HG03064 (cell line): ENCODE measurements around the gene BACH1.
"Not testable (repeated sequence)": the region's sequence is repeated elsewhere in the genome, so short reads cannot be mapped to it uniquely, and the experiment has no call there.

Experiments
- ATAC-seq: cut with Tn5 transposase; IDR thresholded peaks from one replicate; pipeline ENCODE4 v1.9.1; 2021; ENCODE audit warnings: low read depth; ENCODE audit not compliant: unreplicated experiment

Gene BACH1

DNA sequence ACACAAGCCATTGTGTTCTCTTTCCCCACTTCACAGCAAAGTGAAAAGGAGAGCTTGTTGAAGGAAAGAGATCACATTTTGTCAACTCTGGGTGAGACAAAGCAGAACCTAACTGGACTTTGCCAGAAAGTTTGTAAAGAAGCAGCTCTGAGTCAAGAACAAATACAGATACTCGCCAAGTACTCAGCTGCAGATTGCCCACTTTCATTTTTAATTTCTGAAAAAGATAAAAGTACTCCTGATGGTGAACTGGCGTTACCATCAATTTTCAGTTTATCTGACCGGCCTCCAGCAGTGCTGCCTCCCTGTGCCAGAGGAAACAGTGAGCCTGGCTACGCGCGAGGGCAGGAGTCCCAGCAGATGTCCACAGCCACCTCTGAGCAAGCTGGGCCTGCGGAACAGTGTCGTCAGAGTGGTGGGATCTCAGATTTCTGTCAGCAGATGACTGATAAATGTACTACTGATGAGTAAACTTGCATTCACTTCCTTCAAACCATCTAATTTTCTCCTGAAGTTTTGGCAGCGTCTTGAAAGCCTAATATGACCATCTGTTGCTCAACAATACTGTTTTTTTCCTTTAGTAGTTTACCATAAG lies 43.7 kb downstream of the BACH1 start:
- ATAC-seq = no peak

GRCh38 chr21:29343519-29343918 lies 44.8 kb downstream of the BACH1 start:
- no peak for ATAC-seq

GRCh38 chr21:29346281-29346680 lies 47.6 kb downstream of the BACH1 start:
- ATAC-seq = no peak

- no peak for ATAC-seq
Observed at GRCh38 chr21:29346771-29347170, 48.0 kb downstream of the BACH1 start.

DNA sequence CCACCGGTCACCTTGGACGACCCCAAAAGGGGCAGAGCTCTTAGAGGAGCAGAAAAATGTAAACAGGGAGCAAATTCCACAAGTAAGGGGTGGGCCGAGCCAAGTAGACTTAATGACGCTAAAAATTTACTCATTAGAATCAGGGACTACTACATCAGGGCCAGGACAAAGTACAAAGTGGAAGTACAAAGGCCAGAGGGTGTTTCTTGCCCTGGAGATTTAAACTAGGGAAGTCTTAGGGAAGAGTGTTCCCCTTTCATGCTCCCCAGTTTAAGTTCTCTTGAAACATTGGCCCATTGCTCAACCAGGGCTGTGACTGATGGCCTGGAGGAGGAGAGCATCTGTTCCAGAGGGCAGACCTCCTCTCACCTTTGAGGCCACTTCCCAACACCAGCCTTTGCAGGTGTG lies 48.6 kb downstream of the BACH1 start:
- ATAC-seq = no peak

GRCh38 chr21:29349702-29350101 lies 51.0 kb downstream of the BACH1 start:
- ATAC-seq = no peak

DNA sequence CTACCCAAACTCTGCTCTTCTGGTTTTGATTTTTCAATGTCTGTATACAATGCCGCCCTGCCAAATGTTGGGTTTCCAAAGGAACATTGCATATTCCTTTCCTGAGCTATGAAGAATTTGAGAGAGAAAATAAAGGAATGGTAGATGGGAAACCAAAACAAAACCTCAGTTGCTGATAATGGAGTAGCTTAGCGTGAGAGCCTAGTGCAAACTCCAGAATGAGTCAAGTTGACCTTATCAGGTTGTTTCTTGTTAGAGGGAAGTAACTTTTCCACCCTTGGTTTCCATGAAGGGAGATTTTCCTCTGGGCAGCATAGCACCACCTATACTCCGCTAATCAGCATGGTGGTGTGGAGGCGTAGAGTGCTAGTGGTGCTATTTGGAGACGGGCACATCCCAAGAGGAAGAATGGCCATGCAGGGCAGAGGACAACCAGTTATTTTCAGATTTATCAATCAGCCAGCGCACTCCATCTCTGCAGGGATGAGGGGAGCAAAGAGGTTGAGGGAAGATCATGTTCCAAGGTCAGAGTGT lies 51.6 kb downstream of the BACH1 start:
- no peak for ATAC-seq

- ATAC-seq = no peak
Observed at GRCh38 chr21:29351691-29352090, 53.0 kb downstream of the BACH1 start.

GRCh38 chr21:29355043-29355710 lies 56.5 kb downstream of the BACH1 start:
- not testable (repeated sequence) for ATAC-seq

DNA sequence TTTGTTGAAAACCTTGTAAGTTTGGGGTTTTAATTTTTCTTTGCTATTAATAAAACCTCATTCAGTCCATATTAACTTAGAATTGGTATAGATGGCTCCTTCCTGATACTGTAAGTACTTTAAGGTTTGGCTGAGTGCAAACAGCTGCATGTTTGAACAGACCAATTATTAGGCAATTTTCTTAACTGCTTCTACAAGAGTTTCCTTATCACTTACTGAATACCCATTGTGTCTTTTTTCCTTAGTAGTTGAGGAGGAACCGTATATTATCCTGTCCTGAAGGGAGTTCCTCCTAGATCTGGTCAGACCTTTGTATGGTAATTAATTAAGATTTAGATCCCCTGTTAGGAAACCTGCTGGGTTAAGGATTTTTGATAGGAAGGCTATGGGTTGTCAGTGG lies 57.6 kb downstream of the BACH1 start:
- not testable (repeated sequence) for ATAC-seq

DNA sequence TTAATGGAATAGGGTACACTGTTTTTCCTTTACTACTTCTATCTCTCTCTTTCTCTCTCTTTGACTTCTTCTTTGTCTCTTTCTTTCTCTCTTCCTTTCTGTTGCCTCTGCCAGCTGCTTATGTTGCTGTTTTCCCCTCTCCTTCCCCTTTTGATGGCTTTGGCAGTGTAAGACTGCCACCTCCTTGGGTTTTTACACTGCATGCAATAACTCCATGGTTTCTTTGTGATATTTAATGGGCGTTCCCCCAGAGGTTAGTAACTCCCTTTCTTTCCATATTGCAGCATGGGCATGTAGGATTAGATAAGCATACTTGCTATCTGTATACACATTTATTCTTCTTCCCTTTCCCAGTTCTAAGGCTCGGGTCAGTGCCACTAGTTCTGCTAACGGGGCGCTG lies 58.1 kb downstream of the BACH1 start:
- not testable (repeated sequence) for ATAC-seq

DNA sequence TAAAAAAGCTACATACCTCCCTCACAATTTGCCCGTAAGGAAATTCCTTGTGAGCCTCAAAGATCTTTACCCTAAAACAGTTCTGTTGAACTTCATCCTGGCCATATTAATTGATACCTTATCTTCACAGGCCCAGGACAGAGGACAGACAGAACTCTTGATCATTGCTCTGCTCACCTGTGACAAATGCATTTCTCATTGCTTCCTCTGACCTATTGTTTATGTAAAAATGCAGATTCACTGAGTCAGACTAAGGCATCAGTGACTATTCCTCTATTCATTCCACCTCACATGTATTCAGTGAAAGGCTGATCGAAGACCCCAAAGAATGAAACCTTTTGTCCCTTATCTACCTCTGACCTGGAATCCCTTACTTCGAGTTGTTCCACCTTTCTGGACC lies 61.0 kb downstream of the BACH1 start:
- no peak for ATAC-seq

DNA sequence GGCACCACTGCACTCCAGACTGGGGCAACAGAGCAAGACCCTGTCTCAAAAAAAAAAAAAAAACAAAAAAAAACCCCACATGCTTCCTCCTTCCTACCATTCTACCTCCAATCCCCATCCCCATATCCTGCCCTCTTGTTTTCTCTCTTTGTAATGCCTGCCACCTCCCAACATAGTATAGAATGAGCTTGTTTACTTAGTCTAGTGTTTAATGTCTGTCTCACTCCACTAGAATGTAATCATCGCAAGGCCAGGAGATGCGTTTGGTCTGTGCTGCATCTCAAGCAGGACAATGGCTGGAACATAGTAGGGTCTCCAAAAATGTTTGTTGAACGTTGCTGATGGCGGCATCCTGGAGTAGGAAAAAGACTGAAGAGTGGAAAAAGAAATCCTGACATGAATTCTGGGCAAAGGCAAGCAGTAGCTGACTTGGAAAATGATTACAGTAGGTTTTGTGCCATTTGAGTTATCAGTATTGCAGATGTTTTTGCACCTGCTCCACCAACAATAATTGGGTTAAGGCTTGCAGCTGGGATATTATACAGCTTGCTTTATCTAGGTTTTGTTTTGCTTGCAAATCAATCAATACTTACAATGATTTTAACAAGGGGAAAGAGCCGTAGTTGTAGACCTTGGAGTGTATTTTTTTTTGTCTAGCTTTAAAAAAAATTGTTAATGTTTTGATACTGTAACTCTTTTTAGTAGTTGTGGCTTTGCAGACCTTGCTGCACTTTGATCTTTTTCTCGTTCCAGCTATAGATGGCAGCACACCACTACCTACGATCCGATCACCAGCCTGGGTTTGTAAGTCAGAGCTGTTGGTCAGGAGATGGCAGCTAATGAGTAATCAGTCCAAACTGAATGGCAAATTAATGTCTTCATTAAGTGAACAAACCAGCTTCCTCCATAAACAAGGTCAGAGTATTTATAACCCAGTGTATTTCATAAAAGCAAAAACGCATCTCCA lies 62.4 kb downstream of the BACH1 start:
- no peak for ATAC-seq

GRCh38 chr21:29362758-29363157 lies 64.0 kb downstream of the BACH1 start:
- ATAC-seq = no peak

DNA sequence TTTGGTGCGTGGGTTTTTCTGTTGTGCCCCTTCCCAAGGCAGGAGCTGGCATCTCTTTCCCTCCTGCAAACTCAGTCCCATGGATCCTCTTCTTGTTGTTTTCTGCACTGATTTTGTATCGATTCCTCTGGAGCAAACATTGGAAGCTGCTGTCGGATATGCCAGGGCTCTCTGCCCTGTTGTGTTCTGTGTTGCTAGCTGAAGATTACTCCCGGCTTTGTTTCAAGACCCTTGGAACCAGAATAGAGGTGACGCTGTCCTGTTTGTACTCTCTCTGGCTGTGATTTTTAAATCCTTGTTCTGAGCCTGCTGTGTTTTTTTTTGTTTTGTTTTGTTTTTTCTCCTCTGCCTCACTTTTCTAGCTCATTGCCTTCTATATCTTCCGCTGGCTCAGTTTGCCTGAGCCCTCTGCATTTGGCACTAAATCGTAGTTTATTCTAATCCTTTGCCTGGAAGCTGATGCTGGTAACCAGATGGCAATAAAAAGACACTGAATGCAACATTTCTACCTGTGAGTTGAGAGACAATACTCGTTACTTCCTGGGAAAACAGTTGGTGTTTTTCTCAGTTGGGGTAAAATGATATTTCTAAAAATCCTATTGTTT lies 67.0 kb downstream of the BACH1 start:
- no peak for ATAC-seq

GRCh38 chr21:29366532-29366931 lies 67.8 kb downstream of the BACH1 start:
- no peak for ATAC-seq

DNA sequence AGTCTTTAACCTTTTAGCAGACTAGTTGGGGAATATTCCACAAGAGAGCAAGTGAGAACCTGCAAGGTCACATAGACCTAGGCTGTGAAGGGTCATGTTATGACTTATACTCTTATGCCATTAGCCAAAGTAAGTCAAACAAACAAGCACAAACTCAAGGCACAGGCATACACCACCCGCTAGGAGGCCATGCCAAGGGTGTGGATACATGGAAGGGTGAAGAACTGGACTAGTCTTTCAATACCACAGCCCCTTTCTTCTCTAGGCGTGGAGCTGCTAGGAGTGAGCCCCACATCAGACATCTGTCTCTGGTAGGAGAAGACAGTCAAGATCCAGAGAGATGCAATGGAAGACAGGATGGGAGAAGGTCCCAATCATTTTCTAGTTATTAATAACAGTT lies 68.6 kb downstream of the BACH1 start:
- no peak for ATAC-seq

DNA sequence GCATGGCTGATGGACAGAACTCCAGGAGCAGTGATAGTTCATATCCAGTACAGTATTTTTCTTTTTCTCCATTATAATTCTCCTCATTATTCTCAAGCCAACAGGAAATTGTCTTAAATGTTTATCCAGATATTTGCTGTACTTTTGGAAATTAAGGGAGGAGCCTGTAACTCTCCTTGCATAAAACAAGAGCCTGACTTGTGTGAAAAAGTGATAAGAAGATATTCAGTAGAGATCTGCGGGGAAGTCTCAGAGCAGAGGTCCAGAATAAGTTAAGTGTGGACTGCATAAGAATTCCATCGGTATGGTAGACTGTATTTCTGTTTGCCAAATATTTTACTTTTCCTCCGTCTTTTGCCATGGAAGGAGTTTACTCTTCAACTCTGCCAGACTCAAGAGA lies 70.2 kb downstream of the BACH1 start:
- no peak for ATAC-seq

GRCh38 chr21:29371464-29371863 lies 72.7 kb downstream of the BACH1 start:
- no peak for ATAC-seq

DNA sequence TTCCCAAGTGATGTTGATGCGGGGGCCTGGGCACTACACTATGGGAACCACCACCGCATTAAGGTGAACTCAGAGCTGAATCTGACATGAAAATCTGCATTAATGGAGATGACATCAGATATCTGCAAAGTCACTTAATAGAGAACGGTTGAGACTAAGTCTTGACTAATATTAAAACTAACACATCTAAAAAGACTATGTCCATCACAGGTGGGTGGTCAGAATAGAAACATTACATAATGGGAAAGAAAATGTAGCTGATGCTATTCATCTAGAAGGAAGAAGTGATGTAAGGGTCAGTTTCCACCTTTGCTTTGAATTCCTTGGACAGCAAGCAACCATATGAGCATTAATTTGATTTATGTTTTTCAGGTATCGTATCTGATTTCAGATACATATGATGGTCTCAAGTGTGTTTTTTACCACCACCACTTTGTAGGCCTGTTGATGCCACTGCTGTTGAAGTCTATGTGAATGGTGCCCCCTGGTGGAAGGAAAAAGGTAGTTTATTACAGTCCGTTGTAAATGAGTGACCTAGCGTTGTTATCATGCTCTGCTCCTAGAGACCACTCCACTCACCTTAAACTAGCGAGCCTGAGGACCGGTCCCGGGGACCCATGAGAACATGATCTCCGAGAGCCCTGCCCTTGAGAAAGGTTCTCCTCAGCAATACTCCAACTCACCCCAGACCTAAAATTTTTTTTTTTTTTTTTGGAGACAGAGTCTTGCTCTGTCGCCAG lies 73.5 kb downstream of the BACH1 start:
- ATAC-seq = peak; percentile 72
